HepG2 (cell line): ENCODE results near the gene HMGN4. TPM values are rescaled to one million over a fixed set of nuclear protein-coding genes. Genes with fewer than 3 reads are reported as not detected.

Experiments used
- EHMT2 ChIP-seq: fragments of 200-600 bp; sonication (generic); IDR thresholded peaks from 2 replicates; pipeline ENCODE4 v1.7.0; 2017; ENCODE audit warnings: antibody characterized with exemption, low read depth, low read length, borderline replicate concordance
- JUNB ChIP-seq: sonication (generic); formaldehyde crosslinking; IDR thresholded peaks from 2 replicates; pipeline ENCODE4 v1.8.0; 2022; ENCODE audit warnings: missing genetic modification reagents, mild to moderate bottlenecking, borderline replicate concordance
- NFIC ChIP-seq: IDR thresholded peaks from 2 replicates; pipeline ENCODE4 v1.6.1; 2012; ENCODE audit warnings: mild to moderate bottlenecking, low read length, inconsistent platforms
- RNF2 ChIP-seq: fragments of 450-650 bp; conservative IDR thresholded peaks from 2 replicates; pipeline ENCODE4 v1.6.1; 2016; ENCODE audit warnings: low read depth
- SIX1 ChIP-seq: sonication (generic); formaldehyde crosslinking; IDR thresholded peaks from 2 replicates; pipeline ENCODE4 v1.4.0; 2020; ENCODE audit warnings: missing genetic modification reagents, borderline replicate concordance
- SPEN ChIP-seq: sonication (generic); formaldehyde crosslinking; IDR thresholded peaks from 2 replicates; pipeline ENCODE4 v1.5.1; 2020; ENCODE audit warnings: low read depth, mild to moderate bottlenecking, missing genetic modification reagents
- TP53 ChIP-seq: sonication (generic); formaldehyde crosslinking; conservative IDR thresholded peaks from 2 replicates; pipeline ENCODE4 v1.4.0; 2020; ENCODE audit warnings: missing genetic modification reagents
- ZMYM2 ChIP-seq: sonication (generic); formaldehyde crosslinking; IDR thresholded peaks from 2 replicates; pipeline ENCODE4 v1.8.0; 2022; ENCODE audit warnings: mild to moderate bottlenecking, missing genetic modification reagents
- ZNF737 ChIP-seq: sonication (generic); formaldehyde crosslinking; IDR thresholded peaks from 2 replicates; pipeline ENCODE4 v1.5.0; 2020; ENCODE audit warnings: missing genetic modification reagents, mild to moderate bottlenecking, borderline replicate concordance
- ZNF780A ChIP-seq: sonication (generic); formaldehyde crosslinking; IDR thresholded peaks from 2 replicates; pipeline ENCODE4 v1.8.0; 2022; ENCODE audit warnings: mild to moderate bottlenecking, missing genetic modification reagents, moderate library complexity
- polyA plus RNA-seq, 8 experiments: library from polyadenylated mRNA; depleted of rRNA in 3 of 8; stranded (reverse) in 7 of 8; unstranded in 1 of 8; fragments of >200 nt; fragmentation: Illumina TruSeq in 4 of 8; extraction: Trizol in 4 of 8; gene quantifications; 2 replicates each; pipeline versions ENCODE4 v1.2.1 to v1.2.3, GENCODE V29; 2011 to 2016; ENCODE audit warnings: low read depth in 4 of 8, missing spikeins in 1 of 8, mixed read lengths in 1 of 8; ENCODE audit not compliant: insufficient read depth in 1 of 8
- total RNA-seq, 5 experiments: library from RNA; depleted of rRNA; stranded (reverse); fragments of >200 nt; fragmentation: Illumina TruSeq; extraction: Trizol; gene quantifications; 2 replicates each; pipeline ENCODE4 v1.2.3, GENCODE V29; 2016; ENCODE audit warnings: low read depth in 1 of 5
- TF ChIP-seq, protein P1 (sequence below): sonication (generic); formaldehyde crosslinking; IDR thresholded peaks from 2 replicates; pipeline ENCODE4 v1.4.0; 2020; ENCODE audit warnings: missing genetic modification reagents, borderline replicate concordance
- TF ChIP-seq, protein P2 (sequence below): sonication (generic); formaldehyde crosslinking; IDR thresholded peaks from 2 replicates; pipeline ENCODE4 v1.5.1; 2020; ENCODE audit warnings: missing genetic modification reagents, mild to moderate bottlenecking, borderline replicate concordance
- TF ChIP-seq, protein P3 (sequence below): sonication (generic); formaldehyde crosslinking; IDR thresholded peaks from 2 replicates; pipeline ENCODE4 v1.8.0; 2022; ENCODE audit warnings: missing genetic modification reagents, mild to moderate bottlenecking, moderate library complexity, borderline replicate concordance
- TF ChIP-seq, protein P4 (sequence below): sonication (generic); formaldehyde crosslinking; IDR thresholded peaks from 2 replicates; pipeline ENCODE4 v1.5.0; 2020; ENCODE audit warnings: missing genetic modification reagents
- TF ChIP-seq, protein P5 (sequence below): IDR thresholded peaks from 2 replicates; pipeline ENCODE4 v1.6.1; 2016; ENCODE audit warnings: low read depth, control low read depth
- TF ChIP-seq, protein P6 (sequence below): sonication (generic); formaldehyde crosslinking; IDR thresholded peaks from 2 replicates; pipeline ENCODE4 v1.5.1; 2020; ENCODE audit warnings: missing genetic modification reagents, mild to moderate bottlenecking, borderline replicate concordance

HMGN4 gene
- total and polyA plus RNA-seq, 2 of the 13 experiments (the other 11 are each of a cell fraction or from before 2014, with no cell fraction given) = 39.9 to 52.1 TPM

DNA sequence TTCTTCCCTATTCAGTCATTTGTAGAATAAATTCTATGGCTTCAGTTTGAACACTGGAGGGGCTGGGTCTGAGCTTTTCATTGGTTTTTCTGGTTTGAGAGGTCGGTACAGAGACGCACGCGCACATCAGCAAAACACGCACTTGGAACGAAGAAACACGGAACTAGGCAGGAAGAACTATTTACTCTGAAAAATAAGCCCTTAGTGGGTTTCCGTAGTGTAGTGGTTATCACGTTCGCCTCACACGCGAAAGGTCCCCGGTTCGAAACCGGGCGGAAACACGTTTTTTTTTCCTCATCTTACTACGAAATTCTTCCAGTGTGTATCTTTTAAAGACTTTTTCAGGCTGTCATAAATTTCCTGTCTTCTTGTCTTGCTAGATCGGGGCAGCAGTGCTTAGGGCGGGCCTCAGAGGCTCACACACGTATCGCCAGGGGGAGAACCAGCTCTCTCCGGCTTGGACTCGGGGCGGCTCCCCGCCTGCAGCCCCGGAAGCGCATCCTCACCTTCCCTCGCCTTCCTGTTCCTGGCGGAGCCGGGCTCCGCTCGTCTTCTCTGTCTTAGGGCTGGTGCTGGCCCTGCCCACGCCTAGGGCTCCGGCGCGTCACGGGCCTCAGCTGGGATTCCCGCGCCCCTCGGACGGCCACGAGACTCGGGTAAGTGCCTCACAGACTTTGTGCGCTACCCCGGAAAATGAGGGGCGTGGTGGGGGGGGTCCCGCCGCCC, at the start of gene HMGN4 (continued):
- TF ChIP-seq, protein P1, sequence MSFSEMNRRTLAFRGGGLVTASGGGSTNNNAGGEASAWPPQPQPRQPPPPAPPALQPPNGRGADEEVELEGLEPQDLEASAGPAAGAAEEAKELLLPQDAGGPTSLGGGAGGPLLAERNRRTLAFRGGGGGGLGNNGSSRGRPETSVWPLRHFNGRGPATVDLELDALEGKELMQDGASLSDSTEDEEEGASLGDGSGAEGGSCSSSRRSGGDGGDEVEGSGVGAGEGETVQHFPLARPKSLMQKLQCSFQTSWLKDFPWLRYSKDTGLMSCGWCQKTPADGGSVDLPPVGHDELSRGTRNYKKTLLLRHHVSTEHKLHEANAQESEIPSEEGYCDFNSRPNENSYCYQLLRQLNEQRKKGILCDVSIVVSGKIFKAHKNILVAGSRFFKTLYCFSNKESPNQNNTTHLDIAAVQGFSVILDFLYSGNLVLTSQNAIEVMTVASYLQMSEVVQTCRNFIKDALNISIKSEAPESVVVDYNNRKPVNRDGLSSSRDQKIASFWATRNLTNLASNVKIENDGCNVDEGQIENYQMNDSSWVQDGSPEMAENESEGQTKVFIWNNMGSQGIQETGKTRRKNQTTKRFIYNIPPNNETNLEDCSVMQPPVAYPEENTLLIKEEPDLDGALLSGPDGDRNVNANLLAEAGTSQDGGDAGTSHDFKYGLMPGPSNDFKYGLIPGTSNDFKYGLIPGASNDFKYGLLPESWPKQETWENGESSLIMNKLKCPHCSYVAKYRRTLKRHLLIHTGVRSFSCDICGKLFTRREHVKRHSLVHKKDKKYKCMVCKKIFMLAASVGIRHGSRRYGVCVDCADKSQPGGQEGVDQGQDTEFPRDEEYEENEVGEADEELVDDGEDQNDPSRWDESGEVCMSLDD = peak; percentile 71; the same call in 1 of the 2 replicates
- 0 out of 2 replicates have a peak, but pooled peaks have one; percentile 17 for TF ChIP-seq RNF2
- TF ChIP-seq NFIC = peak; percentile 35; the same call in 1 of the 2 replicates
- peak; percentile 77; the same call in 1 of the 2 replicates for TF ChIP-seq SPEN (CRISPR knock-in tag)
- TF ChIP-seq, protein P2, sequence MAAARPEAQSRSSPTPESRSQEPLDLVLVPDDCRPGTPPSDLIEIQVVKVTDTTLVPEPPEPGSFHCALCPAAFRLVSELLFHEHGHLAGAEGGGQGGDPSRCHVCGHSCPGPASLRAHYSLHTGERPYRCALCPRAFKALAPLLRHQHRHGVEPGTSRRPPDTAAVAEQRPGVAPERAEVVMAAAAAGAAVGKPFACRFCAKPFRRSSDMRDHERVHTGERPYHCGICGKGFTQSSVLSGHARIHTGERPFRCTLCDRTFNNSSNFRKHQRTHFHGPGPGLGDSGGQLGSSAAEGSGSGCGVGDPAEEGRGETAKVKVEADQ (CRISPR knock-in tag) = no peak
- TF ChIP-seq ZMYM2 = peak; percentile 31
- TF ChIP-seq, protein P3, sequence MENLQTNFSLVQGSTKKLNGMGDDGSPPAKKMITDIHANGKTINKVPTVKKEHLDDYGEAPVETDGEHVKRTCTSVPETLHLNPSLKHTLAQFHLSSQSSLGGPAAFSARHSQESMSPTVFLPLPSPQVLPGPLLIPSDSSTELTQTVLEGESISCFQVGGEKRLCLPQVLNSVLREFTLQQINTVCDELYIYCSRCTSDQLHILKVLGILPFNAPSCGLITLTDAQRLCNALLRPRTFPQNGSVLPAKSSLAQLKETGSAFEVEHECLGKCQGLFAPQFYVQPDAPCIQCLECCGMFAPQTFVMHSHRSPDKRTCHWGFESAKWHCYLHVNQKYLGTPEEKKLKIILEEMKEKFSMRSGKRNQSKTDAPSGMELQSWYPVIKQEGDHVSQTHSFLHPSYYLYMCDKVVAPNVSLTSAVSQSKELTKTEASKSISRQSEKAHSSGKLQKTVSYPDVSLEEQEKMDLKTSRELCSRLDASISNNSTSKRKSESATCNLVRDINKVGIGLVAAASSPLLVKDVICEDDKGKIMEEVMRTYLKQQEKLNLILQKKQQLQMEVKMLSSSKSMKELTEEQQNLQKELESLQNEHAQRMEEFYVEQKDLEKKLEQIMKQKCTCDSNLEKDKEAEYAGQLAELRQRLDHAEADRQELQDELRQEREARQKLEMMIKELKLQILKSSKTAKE = no peak
- TF ChIP-seq ZNF737 (CRISPR knock-in tag) = no peak
- TF ChIP-seq ZNF780A (CRISPR knock-in tag) = no peak
- TF ChIP-seq, protein P4, sequence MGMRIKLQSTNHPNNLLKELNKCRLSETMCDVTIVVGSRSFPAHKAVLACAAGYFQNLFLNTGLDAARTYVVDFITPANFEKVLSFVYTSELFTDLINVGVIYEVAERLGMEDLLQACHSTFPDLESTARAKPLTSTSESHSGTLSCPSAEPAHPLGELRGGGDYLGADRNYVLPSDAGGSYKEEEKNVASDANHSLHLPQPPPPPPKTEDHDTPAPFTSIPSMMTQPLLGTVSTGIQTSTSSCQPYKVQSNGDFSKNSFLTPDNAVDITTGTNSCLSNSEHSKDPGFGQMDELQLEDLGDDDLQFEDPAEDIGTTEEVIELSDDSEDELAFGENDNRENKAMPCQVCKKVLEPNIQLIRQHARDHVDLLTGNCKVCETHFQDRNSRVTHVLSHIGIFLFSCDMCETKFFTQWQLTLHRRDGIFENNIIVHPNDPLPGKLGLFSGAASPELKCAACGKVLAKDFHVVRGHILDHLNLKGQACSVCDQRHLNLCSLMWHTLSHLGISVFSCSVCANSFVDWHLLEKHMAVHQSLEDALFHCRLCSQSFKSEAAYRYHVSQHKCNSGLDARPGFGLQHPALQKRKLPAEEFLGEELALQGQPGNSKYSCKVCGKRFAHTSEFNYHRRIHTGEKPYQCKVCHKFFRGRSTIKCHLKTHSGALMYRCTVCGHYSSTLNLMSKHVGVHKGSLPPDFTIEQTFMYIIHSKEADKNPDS = no peak
- peak; percentile 7; the same call in 1 of the 2 replicates for TF ChIP-seq EHMT2
- no peak; the same call in 1 of the 2 replicates for TF ChIP-seq TP53
- TF ChIP-seq, protein P5, sequence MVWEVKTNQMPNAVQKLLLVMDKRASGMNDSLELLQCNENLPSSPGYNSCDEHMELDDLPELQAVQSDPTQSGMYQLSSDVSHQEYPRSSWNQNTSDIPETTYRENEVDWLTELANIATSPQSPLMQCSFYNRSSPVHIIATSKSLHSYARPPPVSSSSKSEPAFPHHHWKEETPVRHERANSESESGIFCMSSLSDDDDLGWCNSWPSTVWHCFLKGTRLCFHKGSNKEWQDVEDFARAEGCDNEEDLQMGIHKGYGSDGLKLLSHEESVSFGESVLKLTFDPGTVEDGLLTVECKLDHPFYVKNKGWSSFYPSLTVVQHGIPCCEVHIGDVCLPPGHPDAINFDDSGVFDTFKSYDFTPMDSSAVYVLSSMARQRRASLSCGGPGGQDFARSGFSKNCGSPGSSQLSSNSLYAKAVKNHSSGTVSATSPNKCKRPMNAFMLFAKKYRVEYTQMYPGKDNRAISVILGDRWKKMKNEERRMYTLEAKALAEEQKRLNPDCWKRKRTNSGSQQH = peak; percentile 83; the same call in 1 of the 2 replicates
- TF ChIP-seq JUNB (CRISPR knock-in tag) = no peak
- TF ChIP-seq, protein P6, sequence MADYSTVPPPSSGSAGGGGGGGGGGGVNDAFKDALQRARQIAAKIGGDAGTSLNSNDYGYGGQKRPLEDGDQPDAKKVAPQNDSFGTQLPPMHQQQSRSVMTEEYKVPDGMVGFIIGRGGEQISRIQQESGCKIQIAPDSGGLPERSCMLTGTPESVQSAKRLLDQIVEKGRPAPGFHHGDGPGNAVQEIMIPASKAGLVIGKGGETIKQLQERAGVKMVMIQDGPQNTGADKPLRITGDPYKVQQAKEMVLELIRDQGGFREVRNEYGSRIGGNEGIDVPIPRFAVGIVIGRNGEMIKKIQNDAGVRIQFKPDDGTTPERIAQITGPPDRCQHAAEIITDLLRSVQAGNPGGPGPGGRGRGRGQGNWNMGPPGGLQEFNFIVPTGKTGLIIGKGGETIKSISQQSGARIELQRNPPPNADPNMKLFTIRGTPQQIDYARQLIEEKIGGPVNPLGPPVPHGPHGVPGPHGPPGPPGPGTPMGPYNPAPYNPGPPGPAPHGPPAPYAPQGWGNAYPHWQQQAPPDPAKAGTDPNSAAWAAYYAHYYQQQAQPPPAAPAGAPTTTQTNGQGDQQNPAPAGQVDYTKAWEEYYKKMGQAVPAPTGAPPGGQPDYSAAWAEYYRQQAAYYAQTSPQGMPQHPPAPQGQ (CRISPR knock-in tag) = no peak
- TF ChIP-seq SIX1 (CRISPR knock-in tag) = peak; percentile 68; the same call in 1 of the 2 replicates
